HepG2 (cell line): ENCODE measurements around the gene IGF2BP1. TPM values are rescaled to one million over a fixed set of nuclear protein-coding genes. Genes with fewer than 3 reads are reported as not detected.

Experiments
- EED ChIP-seq: sonication (generic); formaldehyde crosslinking; IDR thresholded peaks from 2 replicates; pipeline ENCODE4 v1.5.0; 2020; ENCODE audit warnings: mild to moderate bottlenecking, missing genetic modification reagents
- FOSL2 ChIP-seq: sonication (generic); formaldehyde crosslinking; IDR thresholded peaks from 2 replicates; pipeline ENCODE4 v1.4.0; 2020; ENCODE audit warnings: missing genetic modification reagents
- GABPA ChIP-seq, 2 experiments: IDR thresholded peaks; 2 replicates each; pipeline ENCODE4 v1.6.1; 2011 to 2016; ENCODE audit warnings: low read depth in 2 of 2, low read length in 1 of 2, missing biosample characterization in 1 of 2, missing genetic modification characterization in 1 of 2
- KAT2B ChIP-seq: fragments of 150-350 bp; IDR thresholded peaks from 2 replicates; pipeline ENCODE4 v1.6.1; 2014; ENCODE audit warnings: low read depth, low read length, borderline replicate concordance
- KLF15 ChIP-seq: sonication (generic); formaldehyde crosslinking; IDR thresholded peaks from 2 replicates; pipeline ENCODE4 v1.8.1; 2023; ENCODE audit warnings: borderline replicate concordance, mild to moderate bottlenecking, inconsistent platforms, missing genetic modification reagents, mixed read lengths
- MAF1 ChIP-seq: sonication (generic); formaldehyde crosslinking; IDR thresholded peaks from 2 replicates; pipeline ENCODE4 v1.5.0; 2020; ENCODE audit warnings: missing genetic modification reagents, borderline replicate concordance
- MEIS2 ChIP-seq: sonication (generic); formaldehyde crosslinking; IDR thresholded peaks from 2 replicates; pipeline ENCODE4 v1.9.0; 2021; ENCODE audit warnings: mild to moderate bottlenecking, missing genetic modification reagents
- PAF1 ChIP-seq: IDR thresholded peaks from 2 replicates; pipeline ENCODE4 v1.6.1; 2016; ENCODE audit warnings: missing genetic modification reagents, missing compliant biosample characterization
- SMC3 ChIP-seq: IDR thresholded peaks from 2 replicates; pipeline ENCODE4 v1.6.1; 2011; ENCODE audit warnings: low read length, improper control_type of control experiment
- SSRP1 ChIP-seq: IDR thresholded peaks from 2 replicates; pipeline ENCODE4 v1.6.1; 2016; ENCODE audit warnings: control low read depth
- TEAD3 ChIP-seq: optimal IDR thresholded peaks from 2 replicates; pipeline ENCODE3; 2016; ENCODE audit warnings: borderline replicate concordance
- THYN1 ChIP-seq: sonication (generic); formaldehyde crosslinking; IDR thresholded peaks from 2 replicates; pipeline ENCODE4 v1.8.1; 2023; ENCODE audit warnings: low read depth, mild to moderate bottlenecking, moderate library complexity, missing genetic modification reagents, borderline replicate concordance
- TRIM24 ChIP-seq: sonication (generic); formaldehyde crosslinking; IDR thresholded peaks from 2 replicates; pipeline ENCODE4 v1.8.0; 2022; ENCODE audit warnings: mild to moderate bottlenecking, missing genetic modification reagents
- WIZ ChIP-seq: sonication (generic); formaldehyde crosslinking; IDR thresholded peaks from 2 replicates; pipeline ENCODE4 v1.5.1; 2020; ENCODE audit warnings: mild to moderate bottlenecking, missing genetic modification reagents
- ZBTB7A ChIP-seq: sonication (generic); formaldehyde crosslinking; IDR thresholded peaks from 2 replicates; pipeline ENCODE4 v1.8.0; 2022; ENCODE audit warnings: mild to moderate bottlenecking, missing genetic modification reagents
- ZEB1 ChIP-seq: IDR thresholded peaks from 2 replicates; pipeline ENCODE4 v1.6.1; 2012; ENCODE audit warnings: mild to moderate bottlenecking, low read depth, inconsistent platforms; ENCODE audit not compliant: insufficient replicate concordance
- ZNF644 ChIP-seq: IDR thresholded peaks from 2 replicates; pipeline ENCODE4 v1.6.1; 2016; ENCODE audit warnings: low read depth
- ZNF782 ChIP-seq: sonication (generic); formaldehyde crosslinking; IDR thresholded peaks from 2 replicates; pipeline ENCODE4 v1.4.0; 2020; ENCODE audit warnings: missing genetic modification reagents, mild to moderate bottlenecking, borderline replicate concordance
- ZNF839 ChIP-seq: sonication (generic); formaldehyde crosslinking; IDR thresholded peaks from 2 replicates; pipeline ENCODE4 v1.4.0; 2020; ENCODE audit warnings: missing genetic modification reagents, mild to moderate bottlenecking, borderline replicate concordance
- ZSCAN31 ChIP-seq: sonication (generic); formaldehyde crosslinking; IDR thresholded peaks from 2 replicates; pipeline ENCODE4 v1.5.0; 2020; ENCODE audit warnings: low read depth, mild to moderate bottlenecking, missing genetic modification reagents
- polyA plus RNA-seq, 8 experiments: library from polyadenylated mRNA; depleted of rRNA in 3 of 8; stranded (reverse) in 7 of 8; unstranded in 1 of 8; fragments of >200 nt; fragmentation: Illumina TruSeq in 4 of 8; extraction: Trizol in 4 of 8; gene quantifications; 2 replicates each; pipeline versions ENCODE4 v1.2.1 to v1.2.3, GENCODE V29; 2011 to 2016; ENCODE audit warnings: low read depth in 4 of 8, missing spikeins in 1 of 8, mixed read lengths in 1 of 8; ENCODE audit not compliant: insufficient read depth in 1 of 8
- total RNA-seq, 5 experiments: library from RNA; depleted of rRNA; stranded (reverse); fragments of >200 nt; fragmentation: Illumina TruSeq; extraction: Trizol; gene quantifications; 2 replicates each; pipeline ENCODE4 v1.2.3, GENCODE V29; 2016; ENCODE audit warnings: low read depth in 1 of 5
- TF ChIP-seq, protein P1 (sequence below): sonication (generic); formaldehyde crosslinking; IDR thresholded peaks from 2 replicates; pipeline ENCODE4 v1.5.0; 2020; ENCODE audit warnings: missing genetic modification reagents, mild to moderate bottlenecking, borderline replicate concordance
- TF ChIP-seq, protein P2 (sequence below): conservative IDR thresholded peaks from 2 replicates; pipeline ENCODE4 v1.6.1; 2018; ENCODE audit warnings: missing genetic modification reagents
- TF ChIP-seq, protein P3 (sequence below), 2 experiments: sonication (generic) in 1 of 2; formaldehyde crosslinking in 1 of 2; IDR thresholded peaks; 2 replicates each; pipeline versions ENCODE4 v1.4.0 to v1.6.1; 2018 to 2020; ENCODE audit warnings: missing genetic modification reagents in 2 of 2, borderline replicate concordance in 1 of 2, low read depth in 1 of 2, mild to moderate bottlenecking in 1 of 2, missing biosample characterization in 1 of 2
- TF ChIP-seq, protein P4 (sequence below): fragments of 450-650 bp; IDR thresholded peaks from 2 replicates; pipeline ENCODE4 v1.6.1; 2017; ENCODE audit warnings: mild to moderate bottlenecking

IGF2BP1 gene
- total and polyA plus RNA-seq, 2 of the 13 experiments (the other 11 are each of a cell fraction or from before 2014, with no cell fraction given) = 29.7 to 75.1 TPM

DNA sequence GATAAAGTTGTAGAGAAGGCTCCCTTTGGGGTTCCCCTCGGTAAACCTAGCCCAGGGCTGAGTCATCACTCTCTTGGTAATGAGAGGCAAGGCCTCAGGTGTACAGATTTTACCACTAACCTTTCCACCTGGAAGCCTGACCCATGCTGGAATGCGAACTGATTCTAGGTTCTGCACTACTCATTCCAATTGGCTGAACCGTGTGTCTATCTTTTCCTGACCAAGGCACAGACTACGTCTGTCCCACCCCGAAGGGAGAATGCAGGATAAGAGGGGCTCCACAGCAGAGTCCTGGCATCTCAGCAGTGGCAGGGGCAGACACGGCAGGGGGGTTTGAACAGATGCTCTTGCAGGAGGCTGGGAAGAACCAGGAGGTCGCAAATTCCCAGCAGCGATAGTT, 70.0 kb downstream of the IGF2BP1 start (continued):
- no peak for TF ChIP-seq ZBTB7A (CRISPR knock-in tag)
- TF ChIP-seq, protein P1, sequence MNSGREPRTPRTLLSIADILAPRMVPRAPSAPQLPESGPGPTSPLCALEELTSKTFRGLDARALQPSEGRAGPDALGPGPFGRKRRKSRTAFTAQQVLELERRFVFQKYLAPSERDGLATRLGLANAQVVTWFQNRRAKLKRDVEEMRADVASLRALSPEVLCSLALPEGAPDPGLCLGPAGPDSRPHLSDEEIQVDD (CRISPR knock-in tag) = no peak
- TF ChIP-seq ZEB1 = peak; percentile 60
- no peak for TF ChIP-seq THYN1 (CRISPR knock-in tag)
- TF ChIP-seq, protein P2, sequence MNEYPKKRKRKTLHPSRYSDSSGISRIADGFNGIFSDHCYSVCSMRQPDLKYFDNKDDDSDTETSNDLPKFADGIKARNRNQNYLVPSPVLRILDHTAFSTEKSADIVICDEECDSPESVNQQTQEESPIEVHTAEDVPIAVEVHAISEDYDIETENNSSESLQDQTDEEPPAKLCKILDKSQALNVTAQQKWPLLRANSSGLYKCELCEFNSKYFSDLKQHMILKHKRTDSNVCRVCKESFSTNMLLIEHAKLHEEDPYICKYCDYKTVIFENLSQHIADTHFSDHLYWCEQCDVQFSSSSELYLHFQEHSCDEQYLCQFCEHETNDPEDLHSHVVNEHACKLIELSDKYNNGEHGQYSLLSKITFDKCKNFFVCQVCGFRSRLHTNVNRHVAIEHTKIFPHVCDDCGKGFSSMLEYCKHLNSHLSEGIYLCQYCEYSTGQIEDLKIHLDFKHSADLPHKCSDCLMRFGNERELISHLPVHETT (CRISPR knock-in tag) = no peak
- no peak for TF ChIP-seq SMC3
- peak; percentile 62 for TF ChIP-seq FOSL2 (CRISPR knock-in tag)
- no peak for TF ChIP-seq ZSCAN31 (CRISPR knock-in tag)
- TF ChIP-seq KAT2B = no peak
- no peak for TF ChIP-seq TRIM24 (CRISPR knock-in tag)
- TF ChIP-seq SSRP1 (CRISPR knock-in tag) = no peak
- no peak for TF ChIP-seq ZNF782
- TF ChIP-seq, protein P3, sequence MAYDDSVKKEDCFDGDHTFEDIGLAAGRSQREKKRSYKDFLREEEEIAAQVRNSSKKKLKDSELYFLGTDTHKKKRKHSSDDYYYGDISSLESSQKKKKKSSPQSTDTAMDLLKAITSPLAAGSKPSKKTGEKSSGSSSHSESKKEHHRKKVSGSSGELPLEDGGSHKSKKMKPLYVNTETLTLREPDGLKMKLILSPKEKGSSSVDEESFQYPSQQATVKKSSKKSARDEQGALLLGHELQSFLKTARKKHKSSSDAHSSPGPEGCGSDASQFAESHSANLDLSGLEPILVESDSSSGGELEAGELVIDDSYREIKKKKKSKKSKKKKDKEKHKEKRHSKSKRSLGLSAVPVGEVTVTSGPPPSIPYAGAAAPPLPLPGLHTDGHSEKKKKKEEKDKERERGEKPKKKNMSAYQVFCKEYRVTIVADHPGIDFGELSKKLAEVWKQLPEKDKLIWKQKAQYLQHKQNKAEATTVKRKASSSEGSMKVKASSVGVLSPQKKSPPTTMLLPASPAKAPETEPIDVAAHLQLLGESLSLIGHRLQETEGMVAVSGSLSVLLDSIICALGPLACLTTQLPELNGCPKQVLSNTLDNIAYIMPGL (CRISPR knock-in tag; IDR thresholded peaks at IDR 0.05; ENCODE audit: borderline replicate concordance in 1 of 2, low read depth in 1 of 2) = no peak
- no peak for TF ChIP-seq KLF15 (CRISPR knock-in tag)
- no peak for TF ChIP-seq MAF1
- TF ChIP-seq TEAD3 (CRISPR knock-in tag) = peak; percentile 92
- TF ChIP-seq, protein P4, sequence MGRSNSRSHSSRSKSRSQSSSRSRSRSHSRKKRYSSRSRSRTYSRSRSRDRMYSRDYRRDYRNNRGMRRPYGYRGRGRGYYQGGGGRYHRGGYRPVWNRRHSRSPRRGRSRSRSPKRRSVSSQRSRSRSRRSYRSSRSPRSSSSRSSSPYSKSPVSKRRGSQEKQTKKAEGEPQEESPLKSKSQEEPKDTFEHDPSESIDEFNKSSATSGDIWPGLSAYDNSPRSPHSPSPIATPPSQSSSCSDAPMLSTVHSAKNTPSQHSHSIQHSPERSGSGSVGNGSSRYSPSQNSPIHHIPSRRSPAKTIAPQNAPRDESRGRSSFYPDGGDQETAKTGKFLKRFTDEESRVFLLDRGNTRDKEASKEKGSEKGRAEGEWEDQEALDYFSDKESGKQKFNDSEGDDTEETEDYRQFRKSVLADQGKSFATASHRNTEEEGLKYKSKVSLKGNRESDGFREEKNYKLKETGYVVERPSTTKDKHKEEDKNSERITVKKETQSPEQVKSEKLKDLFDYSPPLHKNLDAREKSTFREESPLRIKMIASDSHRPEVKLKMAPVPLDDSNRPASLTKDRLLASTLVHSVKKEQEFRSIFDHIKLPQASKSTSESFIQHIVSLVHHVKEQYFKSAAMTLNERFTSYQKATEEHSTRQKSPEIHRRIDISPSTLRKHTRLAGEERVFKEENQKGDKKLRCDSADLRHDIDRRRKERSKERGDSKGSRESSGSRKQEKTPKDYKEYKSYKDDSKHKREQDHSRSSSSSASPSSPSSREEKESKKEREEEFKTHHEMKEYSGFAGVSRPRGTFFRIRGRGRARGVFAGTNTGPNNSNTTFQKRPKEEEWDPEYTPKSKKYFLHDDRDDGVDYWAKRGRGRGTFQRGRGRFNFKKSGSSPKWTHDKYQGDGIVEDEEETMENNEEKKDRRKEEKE = no peak
- TF ChIP-seq WIZ (CRISPR knock-in tag) = no peak
- no peak for TF ChIP-seq ZNF644 (CRISPR knock-in tag)
- peak; percentile 20; the same call in 1 of the 2 replicates for TF ChIP-seq ZNF839 (CRISPR knock-in tag)
- no peak for TF ChIP-seq PAF1
- no peak for TF ChIP-seq GABPA (IDR thresholded peaks at IDR 0.05; ENCODE audit: low read depth, low read length)
- TF ChIP-seq GABPA (CRISPR knock-in tag; IDR thresholded peaks at IDR 0.05; ENCODE audit: low read depth) = no peak
- no peak for TF ChIP-seq MEIS2 (CRISPR knock-in tag)
- no peak for TF ChIP-seq EED
